Activated CD4-positive, alpha-beta memory T cell treated with anti-CD3 and anti-CD28 coated beads, Interleukin-2, amount 10 ng/mL, durations not matched to agents 7 days and 5 days (primary cell): ENCODE results near the gene ZBED4. TPM values are rescaled to one million over a fixed set of nuclear protein-coding genes. Genes with fewer than 3 reads are reported as not detected.

Experiments
- CTCF ChIA-PET: fragments of 350-600 bp; sonication (Branson Sonifier 250); formaldehyde crosslinking; loops from one replicate; lab custom pipeline; 2021; ENCODE audit warnings: antibody characterized with exemption, inconsistent platforms; lab: Charles Lee
- POLR2A ChIA-PET: fragments of 350-600 bp; sonication (Branson Sonifier 250); formaldehyde crosslinking; loops from one replicate; lab custom pipeline; 2021; ENCODE audit warnings: antibody characterized with exemption; lab: Charles Lee
- DNase-seq: peaks from one replicate; pipeline ENCODE4 v3.0.0-alpha.2; 2020
- H3K27ac Mint-ChIP-seq: one replicate; pipeline ENCODE4 v1.8.0; 2021; ENCODE audit warnings: mild to moderate bottlenecking, mixed read lengths
- H3K27me3 Mint-ChIP-seq: one replicate; pipeline ENCODE4 v1.8.0; 2021; ENCODE audit warnings: mixed read lengths
- H3K36me3 Mint-ChIP-seq: one replicate; pipeline ENCODE4 v1.8.0; 2021; ENCODE audit warnings: low read depth, mixed read lengths
- H3K4me1 Mint-ChIP-seq: one replicate; pipeline ENCODE4 v1.8.0; 2021; ENCODE audit warnings: mixed read lengths
- H3K4me3 Mint-ChIP-seq: one replicate; pipeline ENCODE4 v1.8.0; 2021; ENCODE audit warnings: mild to moderate bottlenecking, mixed read lengths
- H3K9me3 Mint-ChIP-seq: one replicate; pipeline ENCODE4 v1.8.0; 2021; ENCODE audit warnings: mixed read lengths
- total RNA-seq, 2 experiments: library from RNA; stranded (reverse); gene quantifications; one replicate each; pipeline ENCODE4 v1.2.3, GENCODE V29; 2021

The ZBED4 gene
- total RNA-seq, 2 experiments from 2014 or later: 20.6 to 21.8 TPM

DNA sequence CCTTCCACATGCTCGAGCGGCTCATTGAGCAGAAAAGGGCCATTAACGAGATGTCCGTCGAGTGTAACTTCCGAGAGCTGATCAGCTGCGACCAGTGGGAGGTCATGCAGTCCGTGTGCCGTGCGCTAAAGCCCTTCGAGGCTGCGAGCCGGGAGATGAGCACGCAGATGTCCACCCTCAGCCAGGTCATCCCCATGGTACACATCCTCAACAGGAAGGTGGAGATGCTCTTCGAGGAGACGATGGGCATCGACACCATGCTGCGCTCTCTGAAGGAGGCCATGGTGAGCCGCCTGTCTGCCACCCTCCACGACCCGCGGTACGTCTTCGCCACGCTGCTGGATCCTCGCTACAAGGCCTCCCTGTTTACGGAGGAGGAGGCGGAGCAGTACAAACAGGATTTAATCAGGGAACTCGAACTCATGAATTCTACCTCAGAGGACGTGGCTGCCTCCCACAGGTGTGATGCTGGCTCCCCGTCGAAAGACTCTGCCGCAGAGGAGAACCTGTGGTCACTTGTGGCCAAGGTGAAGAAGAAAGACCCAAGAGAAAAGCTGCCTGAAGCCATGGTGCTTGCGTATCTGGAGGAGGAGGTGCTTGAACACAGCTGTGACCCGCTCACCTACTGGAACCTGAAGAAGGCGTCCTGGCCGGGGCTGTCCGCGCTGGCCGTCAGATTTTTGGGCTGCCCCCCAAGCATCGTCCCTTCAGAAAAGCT lies 32.9 kb downstream of the ZBED4 start:
- CTCF ChIA-PET: interaction anchor here (1.4 kb wide), 1 partner anchor 31 kb away, joined by 3 read pairs; the partner anchor contains the start of gene ALG12
- POLR2A ChIA-PET: no interaction called here
- H3K27me3 Mint-ChIP-seq: no peaks in the 10 kb centered on the region

DNA sequence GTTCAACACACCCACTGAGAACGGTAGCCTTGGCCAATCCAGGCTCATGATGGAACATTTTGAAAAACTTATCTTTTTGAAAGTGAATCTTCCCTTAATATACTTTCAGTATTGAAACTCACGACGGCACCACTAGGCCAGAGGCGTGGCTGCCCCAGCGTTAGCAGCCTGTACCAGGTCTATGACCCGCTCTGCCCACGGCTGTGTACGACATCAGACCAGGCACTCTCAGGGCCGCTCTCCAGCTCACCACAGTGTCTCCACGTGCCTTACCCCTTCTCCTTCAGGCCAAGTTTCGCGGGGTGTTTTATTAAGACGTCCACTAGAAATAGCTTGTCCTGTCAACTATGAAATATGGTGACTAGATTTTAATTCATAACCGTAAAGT lies 33.4 kb downstream of the ZBED4 start:
- DNase-seq: no peak
- H3K27me3 Mint-ChIP-seq: no peaks in the 10 kb centered on the region
- peaks cover 8% of the 10 kb centered on the region for H3K9me3 Mint-ChIP-seq
- H3K4me1 Mint-ChIP-seq: peaks cover 10% of the 10 kb centered on the region
- H3K27ac Mint-ChIP-seq: no peak overlapping the region
- H3K36me3 Mint-ChIP-seq: peaks cover 86% of the 10 kb centered on the region
- ChIA-PET CTCF (interaction anchor here (1.4 kb wide), 1 partner anchor 31 kb away, joined by 3 read pairs; the partner anchor contains the start of gene ALG12), POLR2A (no interaction called here)
- no peak overlapping the region for H3K4me3 Mint-ChIP-seq

More for the DNA sequence above, 32.9 kb downstream of the ZBED4 start:
- Mint-ChIP-seq H3K27ac (no peak overlapping the region), H3K36me3 (peaks cover 81% of the 10 kb centered on the region), H3K9me3 (peaks cover 8% of the 10 kb centered on the region), H3K4me1 (peaks cover 15% of the 10 kb centered on the region), H3K4me3 (no peak overlapping the region)
- DNase-seq: no peak

DNA sequence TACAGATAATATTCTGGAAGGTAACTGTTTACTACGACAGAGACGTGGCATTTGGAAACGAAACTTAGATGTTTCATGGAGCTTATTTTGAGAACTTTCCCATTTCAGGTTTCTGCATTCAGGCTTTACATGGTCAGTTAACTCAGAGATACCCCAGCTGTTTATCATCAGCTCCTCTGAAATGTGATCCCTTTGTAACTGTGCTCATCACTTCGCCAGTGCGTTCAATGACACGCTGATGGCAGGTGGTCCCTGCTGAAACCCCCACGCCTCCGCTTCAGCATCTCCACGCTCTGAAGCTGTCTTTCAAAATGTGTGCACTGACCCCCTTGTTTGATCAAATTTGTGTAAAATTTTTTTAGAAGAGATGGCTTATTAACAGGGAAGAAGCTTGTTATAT lies 34.1 kb downstream of the ZBED4 start:
- Mint-ChIP-seq H3K4me3 (no peak overlapping the region), H3K9me3 (peaks cover 8% of the 10 kb centered on the region), H3K27ac (no peak overlapping the region), H3K36me3 (peaks cover 86% of the 10 kb centered on the region), H3K27me3 (no peaks in the 10 kb centered on the region), H3K4me1 (peaks cover 5% of the 10 kb centered on the region)
- CTCF ChIA-PET: interaction anchor here (1.4 kb wide), 1 partner anchor 30 kb away, joined by 3 read pairs; the partner anchor contains the start of gene ALG12
- POLR2A ChIA-PET: interaction anchor here (1.0 kb wide), 1 partner anchor 31 kb away, joined by 3 read pairs; no protein-coding TSS in a partner anchor
- DNase-seq: no peak

DNA sequence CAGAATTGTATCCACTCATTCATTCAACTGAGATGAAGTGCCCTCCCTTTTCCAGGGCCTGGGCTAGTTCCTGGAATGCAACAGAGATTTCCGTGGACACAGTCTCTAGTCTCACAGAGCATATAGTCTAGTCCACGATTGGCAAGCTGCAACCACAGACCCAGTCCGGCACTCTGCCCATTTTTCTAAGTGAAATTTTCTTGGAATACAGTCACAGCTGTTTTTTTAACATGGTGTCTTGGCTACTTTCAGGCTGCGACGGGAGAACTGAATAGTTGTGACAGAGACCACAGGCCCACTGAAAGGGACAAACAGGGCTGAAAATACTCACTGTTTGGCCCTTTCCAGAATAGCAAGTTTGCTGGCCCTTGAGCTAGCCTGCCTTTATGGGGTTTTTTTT lies 35.4 kb downstream of the ZBED4 start:
- CTCF ChIA-PET: interaction anchor here (0.9 kb wide), 1 partner anchor 141 kb away, joined by 3 read pairs; no protein-coding TSS in a partner anchor
- H3K36me3 Mint-ChIP-seq: peaks cover 82% of the 10 kb centered on the region

DNA sequence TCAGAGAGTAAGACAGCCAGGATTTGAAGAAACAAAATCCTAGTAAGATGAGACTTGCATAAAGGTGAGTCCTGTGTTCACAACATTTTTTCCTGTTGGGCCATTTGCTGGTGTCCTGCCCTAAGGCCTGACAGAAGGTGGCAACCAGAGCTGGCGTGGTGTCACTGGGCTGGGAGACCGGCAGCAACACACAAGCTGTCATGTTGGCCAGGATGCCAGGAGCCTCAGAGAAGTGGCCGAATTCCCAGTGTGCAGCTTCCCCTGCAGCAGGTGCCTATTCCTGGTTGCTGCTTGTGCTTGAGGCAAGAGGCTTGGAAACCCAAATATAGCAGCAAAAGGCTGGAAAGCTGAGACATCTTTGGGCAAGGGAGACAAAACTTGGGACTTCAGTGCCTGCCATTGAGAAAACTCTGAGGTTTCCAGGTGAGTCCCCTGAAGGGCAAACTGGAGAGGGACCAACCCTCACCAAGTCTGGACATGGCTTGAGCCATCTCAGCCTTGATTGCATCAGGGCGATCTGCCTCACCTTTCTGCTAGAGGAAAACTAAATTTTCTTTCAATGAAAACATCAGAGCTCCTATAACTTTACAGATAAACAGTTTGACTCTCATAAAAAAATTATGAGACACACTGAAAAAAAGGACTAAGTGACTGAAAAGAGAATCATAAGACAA lies 38.7 kb downstream of the ZBED4 start:
- peaks cover 62% of the 10 kb centered on the region for H3K36me3 Mint-ChIP-seq
- H3K4me3 Mint-ChIP-seq: no peak overlapping the region
- DNase-seq: no peak
- H3K9me3 Mint-ChIP-seq: peaks cover 8% of the 10 kb centered on the region
- ChIA-PET CTCF (interaction anchor here (2.0 kb wide), 1 partner anchor 22 kb away, joined by 4 read pairs; no protein-coding TSS in a partner anchor), POLR2A (interaction anchor here (1.2 to 1.6 kb wide), 2 partner anchors 38 to 122 kb away, joined by 4 read pairs; no protein-coding TSS in a partner anchor)
- H3K27ac Mint-ChIP-seq: no peak overlapping the region
- H3K27me3 Mint-ChIP-seq: no peaks in the 10 kb centered on the region
- peaks cover 1% of the 10 kb centered on the region for H3K4me1 Mint-ChIP-seq

More for the DNA sequence above, 35.4 kb downstream of the ZBED4 start:
- Mint-ChIP-seq H3K27ac (no peak overlapping the region), H3K4me3 (no peak overlapping the region), H3K27me3 (no peaks in the 10 kb centered on the region), H3K4me1 (peaks cover 1% of the 10 kb centered on the region), H3K9me3 (peaks cover 8% of the 10 kb centered on the region)
- POLR2A ChIA-PET: interaction anchor here (1.2 kb wide), 1 partner anchor 34 kb away, joined by 4 read pairs; no protein-coding TSS in a partner anchor
- no peak for DNase-seq

DNA sequence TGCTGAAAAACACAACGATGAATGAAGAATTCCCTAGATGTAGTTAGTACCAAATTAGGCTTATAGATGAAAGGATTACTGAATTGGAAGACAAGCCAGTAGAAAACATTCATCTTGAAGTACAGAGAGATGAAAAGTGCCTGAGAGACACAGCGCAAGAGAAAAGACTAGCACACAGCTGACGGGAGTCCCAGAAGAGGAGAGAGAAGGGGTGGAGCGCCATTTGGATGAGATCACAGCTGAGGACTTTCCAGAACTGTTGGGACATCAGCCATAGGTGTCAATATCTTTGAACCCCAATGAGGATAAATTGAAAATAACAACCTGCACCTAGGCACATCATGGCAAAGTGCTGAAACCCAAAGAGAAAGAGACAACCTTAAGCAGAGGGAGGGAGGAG lies 39.4 kb downstream of the ZBED4 start:
- POLR2A ChIA-PET: interaction anchor here (1.6 kb wide), 1 partner anchor 39 kb away, joined by 4 read pairs; no protein-coding TSS in a partner anchor
- peaks cover 1% of the 10 kb centered on the region for H3K4me1 Mint-ChIP-seq

DNA sequence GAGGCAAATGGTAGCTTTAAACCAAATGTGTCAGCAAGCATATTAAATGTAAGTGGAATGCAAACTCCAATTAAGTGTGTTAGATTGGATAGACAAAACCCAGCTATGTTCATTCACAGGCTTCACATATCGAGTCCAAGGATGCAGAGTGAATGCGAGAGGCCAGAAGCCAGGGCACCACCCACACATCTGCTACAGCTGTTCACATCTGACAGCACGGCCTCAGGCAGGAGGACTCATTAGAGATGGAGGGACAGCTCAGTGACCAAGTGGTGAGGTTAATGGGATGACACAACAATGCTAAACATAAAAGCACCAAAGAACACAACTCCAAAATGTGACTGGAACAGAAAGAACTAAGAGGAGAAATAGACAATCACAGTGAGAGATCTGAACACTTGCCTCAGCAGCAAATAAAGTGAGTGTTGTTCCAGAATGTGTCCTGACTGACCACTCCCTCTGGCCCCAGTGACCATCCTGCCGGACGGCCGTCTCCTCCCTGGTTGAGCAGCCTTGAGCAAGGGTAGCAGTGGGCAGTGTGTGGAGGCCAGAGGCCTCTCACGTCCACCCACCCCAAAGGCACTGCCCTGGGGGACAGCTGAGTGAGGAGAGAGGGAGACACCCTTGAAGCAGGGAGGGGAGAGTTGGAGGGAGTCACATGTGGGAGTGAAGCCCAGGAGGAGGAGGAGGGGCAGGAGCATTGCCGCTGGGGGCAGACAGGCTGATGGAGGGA lies 40.8 kb downstream of the ZBED4 start:
- Mint-ChIP-seq H3K27me3 (no peaks in the 10 kb centered on the region), H3K4me1 (peaks cover 3% of the 10 kb centered on the region), H3K4me3 (no peak overlapping the region), H3K36me3 (peaks cover 44% of the 10 kb centered on the region), H3K9me3 (peaks cover 7% of the 10 kb centered on the region), H3K27ac (no peak overlapping the region)
- DNase-seq: no peak
- ChIA-PET CTCF (interaction anchor here (2.0 kb wide), 1 partner anchor 24 kb away, joined by 4 read pairs; no protein-coding TSS in a partner anchor), POLR2A (no interaction called here)

More for the DNA sequence above, 39.4 kb downstream of the ZBED4 start:
- CTCF ChIA-PET: interaction anchor here (2.0 kb wide), 1 partner anchor 23 kb away, joined by 4 read pairs; no protein-coding TSS in a partner anchor
- Mint-ChIP-seq H3K9me3 (peaks cover 8% of the 10 kb centered on the region), H3K36me3 (peaks cover 57% of the 10 kb centered on the region), H3K27me3 (no peaks in the 10 kb centered on the region), H3K4me3 (no peak overlapping the region), H3K27ac (no peak overlapping the region)
- DNase-seq: no peak

DNA sequence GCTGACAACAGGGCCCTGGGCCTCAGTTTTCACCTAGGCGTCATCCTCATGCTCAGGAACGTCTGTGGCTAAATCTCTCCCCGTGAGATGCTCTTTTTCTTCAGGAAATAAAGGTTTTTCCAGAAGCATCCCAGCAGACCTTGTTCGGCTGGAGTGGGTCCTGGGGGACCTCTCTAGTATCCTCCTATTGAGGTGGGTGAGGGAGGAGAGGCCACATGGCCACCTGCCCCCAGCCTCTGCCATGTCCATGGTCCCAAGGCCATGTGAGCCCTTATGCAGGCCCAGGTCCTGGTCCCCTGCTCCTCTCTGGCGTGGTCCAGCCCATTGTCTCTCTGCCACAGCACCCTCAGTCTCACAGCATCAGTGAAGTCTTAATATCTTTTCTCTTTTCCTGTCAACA lies 42.6 kb downstream of the ZBED4 start:
- Mint-ChIP-seq H3K27ac (no peak overlapping the region), H3K9me3 (peaks cover 2% of the 10 kb centered on the region), H3K36me3 (peaks cover 42% of the 10 kb centered on the region), H3K4me3 (no peak overlapping the region), H3K27me3 (no peaks in the 10 kb centered on the region), H3K4me1 (peaks cover 4% of the 10 kb centered on the region)
- no peak for DNase-seq
- CTCF ChIA-PET: no interaction called here
- POLR2A ChIA-PET: no interaction called here

DNA sequence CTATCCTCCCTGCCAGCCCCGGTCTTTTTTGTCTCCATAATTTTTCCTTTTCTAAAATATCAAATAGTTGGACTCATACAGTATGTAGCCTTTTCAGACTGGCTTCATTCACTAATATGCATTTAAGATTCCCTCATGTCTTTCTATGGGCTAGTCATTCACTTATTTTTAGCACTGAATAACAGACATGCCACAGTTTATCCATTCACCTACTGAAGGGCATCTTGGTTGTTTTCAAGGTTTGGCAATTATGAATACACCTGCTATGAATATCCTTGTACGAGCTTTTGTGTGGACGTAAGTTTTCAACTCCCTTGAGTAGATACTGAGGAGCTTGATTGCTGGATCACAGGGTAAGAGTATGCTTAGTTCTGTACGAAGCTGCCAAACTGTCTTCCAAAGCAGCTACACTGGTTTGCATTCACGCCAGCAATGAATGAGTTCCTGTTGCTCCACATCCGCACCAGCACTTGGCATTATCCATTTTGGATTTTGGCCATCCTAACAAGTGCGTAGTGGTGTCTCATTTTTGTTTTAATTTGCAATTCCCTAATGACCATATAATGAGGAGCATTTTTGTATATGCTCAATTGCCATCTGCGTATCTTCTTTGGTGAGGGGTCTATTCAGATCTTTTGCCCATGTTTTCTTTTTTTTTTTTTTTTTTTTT lies 43.5 kb downstream of the ZBED4 start:
- Mint-ChIP-seq H3K4me3 (no peak overlapping the region), H3K27ac (no peak overlapping the region), H3K9me3 (peaks cover 4% of the 10 kb centered on the region), H3K36me3 (peaks cover 44% of the 10 kb centered on the region), H3K27me3 (no peaks in the 10 kb centered on the region), H3K4me1 (peaks cover 3% of the 10 kb centered on the region)
- DNase-seq: no peak
- POLR2A ChIA-PET: no interaction called here
- CTCF ChIA-PET: no interaction called here

DNA sequence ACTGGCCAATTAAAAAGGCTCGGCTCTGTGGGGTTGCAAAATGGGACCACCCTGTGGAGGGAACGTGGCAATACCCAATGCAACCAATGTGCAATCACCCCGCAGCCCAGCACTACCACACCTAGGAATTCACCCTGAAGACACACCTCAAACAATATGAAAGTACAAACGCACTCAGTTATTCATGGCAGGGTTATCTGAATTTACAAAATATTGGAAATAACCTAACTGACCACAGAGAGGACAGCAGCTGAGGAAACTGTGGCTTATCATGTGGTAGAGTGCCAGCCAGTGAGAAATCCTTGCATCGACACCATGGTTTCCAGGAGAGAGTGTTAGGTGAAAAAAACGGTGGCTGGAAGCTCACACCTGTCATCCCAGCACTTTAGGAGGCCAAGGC lies 45.9 kb downstream of the ZBED4 start:
- Mint-ChIP-seq H3K4me1 (peaks cover 3% of the 10 kb centered on the region), H3K27me3 (no peaks in the 10 kb centered on the region), H3K9me3 (peaks cover 4% of the 10 kb centered on the region), H3K27ac (no peak overlapping the region), H3K4me3 (no peak overlapping the region), H3K36me3 (peaks cover 49% of the 10 kb centered on the region)
- ChIA-PET CTCF (no interaction called here), POLR2A (no interaction called here)
- no peak for DNase-seq

DNA sequence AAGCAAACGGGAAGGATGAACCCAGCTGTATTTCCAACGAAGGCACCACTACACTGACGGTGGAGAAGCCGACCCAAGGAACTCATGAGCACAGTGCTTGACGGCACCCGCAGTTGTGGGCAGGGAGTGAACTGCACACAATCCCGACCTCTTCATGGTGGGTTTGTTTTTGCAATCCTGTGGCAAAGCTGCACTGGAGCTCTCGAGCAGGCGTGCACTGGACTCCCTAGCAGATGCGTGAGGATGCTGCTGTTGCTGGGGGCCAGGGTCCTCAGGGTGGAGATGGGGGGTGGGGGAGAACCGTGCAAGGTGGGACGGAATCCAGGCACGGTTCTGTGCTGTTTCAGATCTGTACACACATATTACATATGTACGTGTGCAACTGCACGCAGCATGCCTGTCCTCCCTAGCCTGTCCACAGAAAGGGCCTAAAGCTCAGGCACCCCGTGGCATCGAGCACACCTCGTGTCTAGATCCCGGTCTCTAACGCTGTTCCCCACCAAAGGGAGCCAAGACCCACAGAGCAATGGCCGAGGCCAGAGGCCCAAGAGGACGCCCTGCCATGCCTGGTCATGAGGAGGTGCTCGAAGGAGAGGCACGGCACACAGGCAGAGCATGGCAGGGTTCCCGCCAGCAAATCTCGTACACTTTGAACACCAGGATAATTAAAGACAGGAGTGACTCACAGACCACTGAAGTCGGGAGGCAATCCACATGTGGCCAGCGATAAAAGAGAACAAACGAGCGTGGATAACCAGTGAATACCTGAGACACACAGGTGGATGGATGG lies 47.0 kb downstream of the ZBED4 start:
- no peak for DNase-seq
- ChIA-PET POLR2A (no interaction called here), CTCF (no interaction called here)
- H3K27ac Mint-ChIP-seq: no peak overlapping the region
- peaks cover 4% of the 10 kb centered on the region for H3K9me3 Mint-ChIP-seq
- H3K4me1 Mint-ChIP-seq: peaks cover 3% of the 10 kb centered on the region
- no peak overlapping the region for H3K4me3 Mint-ChIP-seq
- peaks cover 47% of the 10 kb centered on the region for H3K36me3 Mint-ChIP-seq
- no peaks in the 10 kb centered on the region for H3K27me3 Mint-ChIP-seq
